A375 (cell line): ENCODE data around the gene BCL2L15. TPM values are rescaled to one million over a fixed set of nuclear protein-coding genes. Genes with fewer than 3 reads are reported as not detected.

ENCODE experiments used
- total RNA-seq: library from RNA; depleted of rRNA; stranded (reverse); fragments of >200 nt; shearing (Covaris generic); gene quantifications from 2 replicates; pipeline ENCODE4 v1.2.3, GENCODE V29; 2014; rRNA removed

Gene BCL2L15
- 0.79 and 0.80 TPM in 2 replicates for total RNA-seq

GRCh38 chr1:113887402-113888175, at the start of gene BCL2L15:
BCL2L15 (minus strand) TSS chr1:113887581; CDS start chr1:113887375, 206 bp downstream.

GRCh38 chr1:113928941-113929749, 41.8 kb upstream of the BCL2L15 start, which contains the start of gene HIPK1:
HIPK1 (plus strand) TSS chr1:113929324.

DNA sequence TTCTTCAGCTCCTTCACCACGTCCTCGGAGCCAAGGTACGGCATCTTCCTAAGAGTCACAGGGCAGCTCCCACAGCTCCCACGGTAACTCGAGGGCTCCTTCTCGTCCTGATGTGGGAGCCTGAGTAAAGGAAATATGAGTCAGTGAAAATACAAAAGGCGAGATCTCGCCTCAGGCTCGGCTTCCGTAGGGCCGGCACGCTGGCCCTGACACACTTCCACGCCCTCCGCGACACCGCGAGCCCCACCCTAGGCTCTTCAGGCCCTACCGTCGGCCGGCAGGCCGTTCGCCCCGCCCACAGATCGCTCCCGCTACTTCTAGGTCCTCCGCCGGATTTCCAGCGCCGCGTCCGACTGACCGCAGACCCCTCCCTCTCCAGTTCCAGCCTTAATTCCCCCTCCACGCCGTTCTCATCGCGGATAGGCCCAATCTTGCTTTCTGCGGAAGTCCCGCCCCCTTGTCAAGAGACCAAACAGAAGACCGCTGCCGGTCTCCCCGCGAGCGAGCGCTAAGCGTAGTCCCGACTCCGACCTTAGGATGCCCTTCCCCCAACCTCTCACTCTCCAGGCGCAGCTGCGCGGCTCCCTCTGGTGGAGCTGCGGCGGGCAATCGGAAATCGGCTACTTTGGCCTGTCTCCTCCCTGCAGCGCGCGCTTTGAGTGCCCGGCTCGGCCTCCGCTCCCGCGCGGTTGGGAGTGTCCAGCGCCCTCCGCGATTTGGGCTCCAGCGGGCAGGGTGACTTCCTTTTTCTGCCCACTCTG, 17.5 kb upstream of the BCL2L15 start, which contains the start of the genes AP4B1 and DCLRE1B:
TSS of gene AP4B1 (minus strand) at position 126 of the 761 bp plus-strand sequence. CDS start at position 44, 82 bp downstream.
TSS of gene DCLRE1B (plus strand) at position 653 of the 761 bp plus-strand sequence. CDS start 261 bp downstream, outside the sequence.

DNA sequence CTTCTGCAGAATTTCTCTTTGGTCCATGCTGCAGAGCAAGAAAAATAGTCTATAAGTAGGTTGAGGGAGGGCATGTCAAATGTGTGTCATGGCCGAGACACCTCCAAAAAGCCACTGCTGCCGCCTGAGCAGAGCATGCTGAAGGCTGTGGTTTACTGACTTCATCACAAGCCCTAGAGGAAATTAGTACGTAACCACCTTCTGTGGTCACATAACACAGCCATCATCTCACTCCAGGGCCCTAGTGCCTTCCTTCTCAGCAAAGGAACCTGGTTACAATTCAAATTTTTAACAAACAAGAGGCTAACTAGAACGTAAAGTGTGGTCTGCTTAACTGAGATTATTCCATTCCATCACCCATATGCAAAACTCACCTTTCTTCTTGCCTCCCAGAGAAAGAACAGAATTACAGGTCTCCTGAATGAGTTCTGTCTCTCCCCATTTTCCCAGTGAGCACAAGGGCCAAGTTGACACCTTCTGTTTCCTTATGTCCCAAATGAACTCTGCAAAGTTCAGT, 15.7 kb downstream of the BCL2L15 start, which contains the start of gene PTPN22:
TSS of gene PTPN22 (minus strand) at position 116 of the 517 bp plus-strand sequence.

Other genes with a start within 250 kb of the BCL2L15 start
- gene PHTF1, start 128.1 kb downstream of the BCL2L15 start, total RNA-seq: 19.4 and 27.6 TPM in 2 replicates
- 7.3 and 8.4 TPM in 2 replicates for gene RSBN1, start 75.1 kb downstream of the BCL2L15 start, total RNA-seq
- gene PTPN22, start 15.9 kb downstream of the BCL2L15 start, total RNA-seq: 1.7 and 2.0 TPM in 2 replicates
- gene AP4B1, start 17.2 kb upstream of the BCL2L15 start, total RNA-seq: 23.1 and 24.9 TPM in 2 replicates
- 6.3 and 9.5 TPM in 2 replicates for gene DCLRE1B, start 17.7 kb upstream of the BCL2L15 start, total RNA-seq
- 12.5 and 13.7 TPM in 2 replicates for gene HIPK1, start 41.7 kb upstream of the BCL2L15 start, total RNA-seq
- gene OLFML3, start 91.9 kb upstream of the BCL2L15 start, total RNA-seq: 0.53 and 0.90 TPM in 2 replicates